ENCODE results near the gene CALHM2.

CALHM2 gene

GRCh38 chr10:103459615-103460014, 7.4 kb upstream of the CALHM2 start:
- H3K4me3 ChIP-seq (ENCODE audit: extremely low read depth, insufficient read depth, low read length, poor library complexity, severe bottlenecking), result no peak overlapping the region
- WGBS, 2 experiments (ENCODE audit: insufficient coverage in 2 of 2), result 90 to 93% methylated on average over 2 to 3 of the region's 4 CpGs
- no peaks in the 10 kb centered on the region for H3K9me3 ChIP-seq (ENCODE audit: control insufficient read depth, low read length)
- H3K27ac ChIP-seq (ENCODE audit: low read depth, low read length, severe bottlenecking), result no peak overlapping the region
- H3K4me1 ChIP-seq (ENCODE audit: control insufficient read depth, insufficient read depth, low read length, poor library complexity, severe bottlenecking), result no peaks in the 10 kb centered on the region
- H3K36me3 ChIP-seq (ENCODE audit: control insufficient read depth, insufficient read depth, low read length), result no peaks in the 10 kb centered on the region

DNA sequence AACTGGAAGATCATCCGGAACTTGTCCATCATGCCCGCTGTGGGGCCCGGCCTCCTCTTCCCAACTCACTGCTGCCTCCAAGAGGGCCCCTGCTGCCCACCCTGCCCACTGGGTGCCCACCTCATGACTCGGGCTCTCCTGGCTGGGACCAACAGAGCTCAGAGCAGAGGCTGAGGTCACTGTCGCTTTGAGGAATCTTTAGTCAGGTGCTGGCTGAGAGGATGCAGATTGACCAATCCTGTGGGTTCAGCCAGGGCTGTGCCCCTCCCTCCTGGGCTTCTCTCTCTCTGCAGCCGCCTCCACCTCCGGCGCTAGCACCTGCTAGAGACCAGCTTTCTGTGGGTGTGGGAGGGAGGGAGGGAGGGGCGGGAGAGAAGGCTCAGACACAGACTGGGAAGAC, 6.5 kb upstream of the CALHM2 start, which contains the start of gene CALHM1:
CALHM1 (minus strand) TSS at position 181 of the 400 bp plus-strand sequence; CDS start at position 32, 149 bp downstream.
- no peaks in the 10 kb centered on the region for H3K36me3 ChIP-seq (ENCODE audit: control insufficient read depth, insufficient read depth, low read length)
- no peaks in the 10 kb centered on the region for H3K9me3 ChIP-seq (ENCODE audit: control insufficient read depth, low read length)
- no peak within 1 kb of the TSS for H3K4me3 ChIP-seq (ENCODE audit: extremely low read depth, insufficient read depth, low read length, poor library complexity, severe bottlenecking)
- H3K27ac ChIP-seq (ENCODE audit: low read depth, low read length, severe bottlenecking), result no peak within 1 kb of the TSS
- 75 to 76% methylated on average over 4 to 5 of the region's 9 CpGs for WGBS, 2 experiments (ENCODE audit: insufficient coverage in 2 of 2)
- H3K4me1 ChIP-seq (ENCODE audit: control insufficient read depth, insufficient read depth, low read length, poor library complexity, severe bottlenecking), result no peaks in the 10 kb centered on the region

DNA sequence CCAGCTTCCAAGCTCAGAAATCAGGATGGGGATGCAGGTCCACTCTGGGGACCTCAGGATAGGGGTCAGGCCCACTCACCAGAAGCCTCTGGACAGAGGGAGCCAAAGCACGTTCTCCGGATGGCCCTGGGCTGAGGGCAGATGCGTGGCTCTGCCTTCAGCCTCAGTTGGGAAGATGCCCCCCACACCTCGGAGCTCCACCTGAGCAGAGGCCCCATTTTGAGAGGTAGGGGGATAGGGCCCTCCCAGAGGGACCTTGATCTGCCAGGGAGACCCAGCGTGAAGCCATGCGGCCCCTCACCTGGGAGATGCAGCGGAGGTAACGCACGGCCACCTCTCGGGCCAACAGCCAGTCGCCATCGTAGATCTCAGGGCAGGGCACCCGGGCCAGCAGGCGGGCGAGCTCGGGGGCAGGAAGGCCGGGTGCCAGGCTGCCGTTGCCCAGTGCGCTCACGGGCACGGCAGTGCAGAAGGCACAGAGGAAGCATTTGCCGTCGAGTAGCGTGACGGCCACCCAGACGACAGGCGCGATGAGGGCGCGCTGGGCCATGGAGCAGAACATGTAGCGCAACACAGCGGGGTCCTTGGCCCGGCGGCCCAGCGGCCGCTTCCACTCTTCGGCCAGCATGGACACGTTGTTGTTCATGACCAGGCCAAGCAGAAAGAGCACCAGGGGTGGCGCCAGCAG, 5.9 kb upstream of the CALHM2 start:
- H3K27ac ChIP-seq (ENCODE audit: low read depth, low read length, severe bottlenecking), result no peak overlapping the region
- H3K36me3 ChIP-seq (ENCODE audit: control insufficient read depth, insufficient read depth, low read length), result no peaks in the 10 kb centered on the region
- H3K4me3 ChIP-seq (ENCODE audit: extremely low read depth, insufficient read depth, low read length, poor library complexity, severe bottlenecking), result no peak overlapping the region
- H3K4me1 ChIP-seq (ENCODE audit: control insufficient read depth, insufficient read depth, low read length, poor library complexity, severe bottlenecking), result no peaks in the 10 kb centered on the region
- H3K9me3 ChIP-seq (ENCODE audit: control insufficient read depth, low read length), result no peaks in the 10 kb centered on the region
- WGBS, 2 experiments (ENCODE audit: insufficient coverage in 2 of 2), result 93 to 94% methylated on average over 36 to 39 of the region's 39 CpGs

GRCh38 chr10:103457176-103457712, 5.1 kb upstream of the CALHM2 start:
- Histone ChIP-seq H3K9me3 (ENCODE audit: control insufficient read depth, low read length) (no peaks in the 10 kb centered on the region), H3K36me3 (ENCODE audit: control insufficient read depth, insufficient read depth, low read length) (no peaks in the 10 kb centered on the region), H3K4me3 (ENCODE audit: extremely low read depth, insufficient read depth, low read length, poor library complexity, severe bottlenecking) (no peak overlapping the region), H3K4me1 (ENCODE audit: control insufficient read depth, insufficient read depth, low read length, poor library complexity, severe bottlenecking) (no peaks in the 10 kb centered on the region), H3K27ac (ENCODE audit: low read depth, low read length, severe bottlenecking) (no peak overlapping the region)
- WGBS, 2 experiments (ENCODE audit: insufficient coverage in 2 of 2), result 86% methylated on average over 4 to 5 of the region's 8 CpGs

GRCh38 chr10:103456074-103456660, 4.0 kb upstream of the CALHM2 start:
- H3K36me3 ChIP-seq (ENCODE audit: control insufficient read depth, insufficient read depth, low read length), result no peaks in the 10 kb centered on the region
- no peak overlapping the region for H3K27ac ChIP-seq (ENCODE audit: low read depth, low read length, severe bottlenecking)
- no peaks in the 10 kb centered on the region for H3K9me3 ChIP-seq (ENCODE audit: control insufficient read depth, low read length)
- no peak overlapping the region for H3K4me3 ChIP-seq (ENCODE audit: extremely low read depth, insufficient read depth, low read length, poor library complexity, severe bottlenecking)
- WGBS, 2 experiments (ENCODE audit: insufficient coverage in 2 of 2), result 92 to 94% methylated on average over 7 to 9 of the region's 9 CpGs
- peaks cover 2% of the 10 kb centered on the region for H3K4me1 ChIP-seq (ENCODE audit: control insufficient read depth, insufficient read depth, low read length, poor library complexity, severe bottlenecking)

DNA sequence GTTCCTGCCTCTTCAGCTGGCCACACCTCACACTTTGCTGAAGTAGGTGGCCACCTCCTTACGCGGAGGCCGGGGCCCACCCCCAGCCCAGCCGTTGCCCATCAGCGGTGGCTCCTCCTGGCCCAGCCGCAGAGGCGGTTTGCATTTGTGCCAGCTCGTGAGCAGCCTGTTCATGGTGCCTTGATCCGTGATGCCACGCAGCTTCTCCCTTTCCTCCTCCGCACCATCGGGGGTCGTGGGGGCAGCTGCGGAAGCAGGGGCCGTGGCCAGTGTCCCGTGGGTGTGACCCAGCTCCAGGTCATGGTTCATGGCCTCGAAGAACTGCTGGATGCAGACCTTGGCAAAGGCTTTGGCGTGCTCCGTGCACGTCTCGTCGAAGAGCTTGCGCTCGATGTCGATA, 3.1 kb upstream of the CALHM2 start:
- H3K27ac ChIP-seq (ENCODE audit: low read depth, low read length, severe bottlenecking), result no peak overlapping the region
- 88 to 96% methylated on average over 25 of the region's 25 CpGs for WGBS, 2 experiments (ENCODE audit: insufficient coverage in 2 of 2)
- H3K36me3 ChIP-seq (ENCODE audit: control insufficient read depth, insufficient read depth, low read length), result no peaks in the 10 kb centered on the region
- peaks cover 3% of the 10 kb centered on the region for H3K4me1 ChIP-seq (ENCODE audit: control insufficient read depth, insufficient read depth, low read length, poor library complexity, severe bottlenecking)
- H3K4me3 ChIP-seq (ENCODE audit: extremely low read depth, insufficient read depth, low read length, poor library complexity, severe bottlenecking), result no peak overlapping the region
- no peaks in the 10 kb centered on the region for H3K9me3 ChIP-seq (ENCODE audit: control insufficient read depth, low read length)

DNA sequence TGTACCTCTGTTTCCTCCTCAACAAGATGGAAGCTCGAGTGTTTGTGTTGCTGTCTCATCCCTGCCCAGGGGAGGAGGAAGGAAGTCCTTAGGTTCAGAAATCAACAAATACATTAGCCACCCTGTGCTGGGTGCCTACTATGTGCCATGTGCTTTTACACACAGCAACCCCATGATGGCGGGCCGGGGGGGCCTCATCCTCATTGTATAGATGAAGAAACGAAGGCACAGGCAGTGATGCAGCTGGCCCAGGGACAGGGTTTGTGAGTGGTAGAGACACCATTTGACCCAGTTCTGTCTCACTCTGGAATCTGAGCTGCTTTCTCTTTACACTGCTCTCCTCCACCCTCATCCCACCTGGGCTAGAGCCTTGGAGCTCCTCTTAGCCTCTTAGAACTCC, 1.9 kb upstream of the CALHM2 start:
- H3K9me3 ChIP-seq (ENCODE audit: control insufficient read depth, low read length), result no peaks in the 10 kb centered on the region
- WGBS, 2 experiments (ENCODE audit: insufficient coverage in 2 of 2), result 93 to 100% methylated on average over 2 to 4 of the region's 4 CpGs
- H3K27ac ChIP-seq (ENCODE audit: low read depth, low read length, severe bottlenecking), result no peak overlapping the region
- no peak overlapping the region for H3K4me3 ChIP-seq (ENCODE audit: extremely low read depth, insufficient read depth, low read length, poor library complexity, severe bottlenecking)
- peaks cover 3% of the 10 kb centered on the region for H3K4me1 ChIP-seq (ENCODE audit: control insufficient read depth, insufficient read depth, low read length, poor library complexity, severe bottlenecking)
- peaks cover 8% of the 10 kb centered on the region for H3K36me3 ChIP-seq (ENCODE audit: control insufficient read depth, insufficient read depth, low read length)

GRCh38 chr10:103452506-103453230, 498 bp upstream of the CALHM2 start:
- 84 to 85% methylated on average over 23 to 27 of the region's 27 CpGs for WGBS, 2 experiments (ENCODE audit: insufficient coverage in 2 of 2)
- H3K27ac ChIP-seq (ENCODE audit: low read depth, low read length, severe bottlenecking), result no peak overlapping the region
- H3K4me3 ChIP-seq (ENCODE audit: extremely low read depth, insufficient read depth, low read length, poor library complexity, severe bottlenecking), result no peak overlapping the region

GRCh38 chr10:103451091-103451813, 918 bp downstream of the CALHM2 start:
- Histone ChIP-seq H3K27ac (ENCODE audit: low read depth, low read length, severe bottlenecking) (no peak overlapping the region), H3K9me3 (ENCODE audit: control insufficient read depth, low read length) (no peaks in the 10 kb centered on the region), H3K4me1 (ENCODE audit: control insufficient read depth, insufficient read depth, low read length, poor library complexity, severe bottlenecking) (peaks cover 6% of the 10 kb centered on the region), H3K4me3 (ENCODE audit: extremely low read depth, insufficient read depth, low read length, poor library complexity, severe bottlenecking) (peak overlapping the region; percentile 22), H3K36me3 (ENCODE audit: control insufficient read depth, insufficient read depth, low read length) (peaks cover 23% of the 10 kb centered on the region)
- WGBS, 2 experiments (ENCODE audit: insufficient coverage in 2 of 2), result 43 to 47% methylated on average over 12 to 14 of the region's 14 CpGs

More at GRCh38 chr10:103452506-103453230, 498 bp upstream of the CALHM2 start:
- H3K36me3 ChIP-seq (ENCODE audit: control insufficient read depth, insufficient read depth, low read length), result peaks cover 11% of the 10 kb centered on the region
- H3K4me1 ChIP-seq (ENCODE audit: control insufficient read depth, insufficient read depth, low read length, poor library complexity, severe bottlenecking), result peaks cover 6% of the 10 kb centered on the region
- H3K9me3 ChIP-seq (ENCODE audit: control insufficient read depth, low read length), result no peaks in the 10 kb centered on the region

- 97 to 99% methylated on average over 11 of the region's 12 CpGs for WGBS, 2 experiments (ENCODE audit: insufficient coverage in 2 of 2)
Observed at GRCh38 chr10:103450201-103450695, 1.9 kb downstream of the CALHM2 start.

More at GRCh38 chr10:103450201-103450695, 1.9 kb downstream of the CALHM2 start:
- H3K4me1 ChIP-seq (ENCODE audit: control insufficient read depth, insufficient read depth, low read length, poor library complexity, severe bottlenecking), result peaks cover 6% of the 10 kb centered on the region
- H3K4me3 ChIP-seq (ENCODE audit: extremely low read depth, insufficient read depth, low read length, poor library complexity, severe bottlenecking), result no peak overlapping the region
- no peaks in the 10 kb centered on the region for H3K9me3 ChIP-seq (ENCODE audit: control insufficient read depth, low read length)
- H3K27ac ChIP-seq (ENCODE audit: low read depth, low read length, severe bottlenecking), result no peak overlapping the region
- H3K36me3 ChIP-seq (ENCODE audit: control insufficient read depth, insufficient read depth, low read length), result peaks cover 33% of the 10 kb centered on the region
